Neuronal stem cell (in vitro differentiated cells): ENCODE results near the gene SEC61A2.
A peak's percentile ranks its signal among the peaks of the same experiment; 100 is the strongest.

ENCODE experiments used
- DNase-seq: peaks from one replicate; pipeline ENCODE4 v3.0.0-alpha.2; 2013; ENCODE audit warnings: low spot score
- H2AFZ ChIP-seq: one replicate; pipeline ENCODE4 v1.6.1; 2013; ENCODE audit warnings: mild to moderate bottlenecking, low read length, inconsistent platforms
- H2AK5ac ChIP-seq: 2 replicates; pipeline ENCODE4 v1.6.1; 2013; ENCODE audit warnings: low read depth, mild to moderate bottlenecking, inconsistent platforms, low read length, moderate library complexity, mixed read lengths
- H2BK120ac ChIP-seq: 2 replicates; pipeline ENCODE4 v1.6.1; 2013; ENCODE audit warnings: low read depth, mild to moderate bottlenecking, inconsistent platforms, low read length, moderate library complexity, mixed read lengths
- H2BK12ac ChIP-seq: one replicate; pipeline ENCODE4 v1.6.1; 2013; ENCODE audit warnings: low read length, inconsistent platforms
- H2BK15ac ChIP-seq: 2 replicates; pipeline ENCODE4 v1.6.1; 2013; ENCODE audit warnings: mild to moderate bottlenecking, low read length, inconsistent platforms, mixed read lengths
- H2BK5ac ChIP-seq: one replicate; pipeline ENCODE4 v1.6.1; 2013; ENCODE audit warnings: inconsistent platforms, mild to moderate bottlenecking, low read length, moderate library complexity
- H3K14ac ChIP-seq: one replicate; pipeline ENCODE4 v1.6.1; 2013; ENCODE audit warnings: low read length, inconsistent platforms
- H3K18ac ChIP-seq: 2 replicates; pipeline ENCODE4 v1.6.1; 2013; ENCODE audit warnings: low read length, inconsistent platforms
- H3K23ac ChIP-seq: 2 replicates; pipeline ENCODE4 v1.6.1; 2013; ENCODE audit warnings: low read depth, mild to moderate bottlenecking, mixed read lengths, low read length, inconsistent platforms; ENCODE audit not compliant: poor library complexity
- H3K27ac ChIP-seq: replicated peaks from 3 replicates; pipeline ENCODE4 v1.5.1; 2013; ENCODE audit warnings: low read length, inconsistent platforms
- H3K27me3 ChIP-seq, 3 experiments: 2 replicates each; pipeline ENCODE4 v1.6.1; 2013; ENCODE audit warnings: low read length in 3 of 3, mild to moderate bottlenecking in 2 of 3, inconsistent platforms in 1 of 3, low read depth in 1 of 3, mixed read lengths in 1 of 3, moderate library complexity in 1 of 3; ENCODE audit not compliant: control insufficient read depth in 3 of 3, insufficient read depth in 3 of 3
- H3K36me3 ChIP-seq, 2 donors: replicated peaks in 1 of 2; 2 replicates each; pipeline ENCODE4 v1.6.1; 2013; ENCODE audit warnings: low read length in 2 of 2; ENCODE audit not compliant: control insufficient read depth in 2 of 2, insufficient read depth in 2 of 2
- H3K4ac ChIP-seq: 2 replicates; pipeline ENCODE4 v1.6.1; 2013; ENCODE audit warnings: inconsistent platforms, mild to moderate bottlenecking, low read length, moderate library complexity
- H3K4me1 ChIP-seq, 2 donors: 1 replicate in 1 of 2; 2 replicates in 1 of 2; pipeline ENCODE4 v1.6.1; 2013; ENCODE audit warnings: low read length in 2 of 2, low read depth in 1 of 2; ENCODE audit not compliant: control insufficient read depth in 2 of 2, insufficient read depth in 1 of 2
- H3K4me2 ChIP-seq: one replicate; pipeline ENCODE4 v1.6.1; 2013; ENCODE audit warnings: mild to moderate bottlenecking, low read length, inconsistent platforms; ENCODE audit not compliant: insufficient read depth, poor library complexity, severe bottlenecking
- H3K4me3 ChIP-seq, 2 donors: 2 replicates each; pipeline ENCODE4 v1.5.1; 2013; ENCODE audit warnings: low read length in 2 of 2, mild to moderate bottlenecking in 2 of 2, inconsistent platforms in 1 of 2, moderate library complexity in 1 of 2
- H3K79me1 ChIP-seq: one replicate; pipeline ENCODE4 v1.6.1; 2013; ENCODE audit warnings: low read depth, mild to moderate bottlenecking, inconsistent platforms, low read length, moderate library complexity
- H3K9ac ChIP-seq: one replicate; pipeline ENCODE4 v1.6.1; 2013; ENCODE audit warnings: mild to moderate bottlenecking, low read depth, low read length, inconsistent platforms; ENCODE audit not compliant: poor library complexity
- H3K9me3 ChIP-seq, 2 donors: replicated peaks in 1 of 2; 2 replicates each; pipeline versions ENCODE3 to v1.6.1; 2013; ENCODE audit warnings: low read length in 2 of 2, mild to moderate bottlenecking in 2 of 2, inconsistent platforms in 1 of 2, low read depth in 1 of 2, mixed read lengths in 1 of 2, moderate library complexity in 1 of 2; ENCODE audit not compliant: control insufficient read depth in 2 of 2, insufficient read depth in 1 of 2
- H4K8ac ChIP-seq: one replicate; pipeline ENCODE4 v1.6.1; 2013; ENCODE audit warnings: low read depth, mild to moderate bottlenecking, inconsistent platforms, low read length, moderate library complexity
- H4K91ac ChIP-seq: one replicate; pipeline ENCODE4 v1.6.1; 2013; ENCODE audit warnings: low read length, low read depth, mild to moderate bottlenecking, inconsistent platforms; ENCODE audit not compliant: poor library complexity
- WGBS, 2 donors: extraction: QIAGEN DNeasy Blood & Tissue Kit; methylation state at CpG; one replicate each; pipeline ENCODE4 v1.1.7; 2013; ENCODE audit warnings: missing lambda C conversion rate in 2 of 2, mixed read lengths in 1 of 2; ENCODE audit not compliant: insufficient read length in 2 of 2, insufficient replicate concordance in 1 of 2; ENCODE audit errors: extremely low coverage in 2 of 2; 5-methylcytosine and 5-hydroxymethylcytosine counted together

SEC61A2 gene

DNA sequence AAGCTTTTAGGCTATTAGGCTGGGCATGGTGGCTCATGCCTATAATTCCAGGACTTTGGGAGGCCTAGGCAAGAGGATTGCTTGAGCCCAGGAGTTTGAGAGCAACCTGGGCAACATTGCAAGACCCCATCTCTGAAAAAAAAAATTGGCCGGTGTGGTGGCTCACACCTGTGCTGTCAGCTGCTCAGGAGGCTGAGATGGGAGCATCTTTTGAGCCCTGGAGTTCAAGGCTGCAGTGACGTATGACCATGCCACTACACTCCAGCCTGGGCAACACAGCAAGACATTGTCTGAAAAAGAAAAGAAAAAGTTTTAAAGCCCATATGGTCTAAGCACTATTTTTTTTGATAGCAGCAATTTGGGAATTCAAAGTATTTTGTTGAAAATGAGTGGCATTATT is 15.8 kb upstream of the SEC61A2 start:
- H3K4me2 ChIP-seq, result no peak overlapping the region
- H2AK5ac ChIP-seq, result no peak overlapping the region
- H3K9me3 ChIP-seq, result peaks cover 0 to 2% of the 10 kb centered on the region in 2 donors
- H3K9ac ChIP-seq, result no peak overlapping the region
- H2BK120ac ChIP-seq, result no peak overlapping the region
- H3K27me3 ChIP-seq, result no peaks in the 10 kb centered on the region
- no peaks in the 10 kb centered on the region for H3K4me1 ChIP-seq
- H4K8ac ChIP-seq, result no peak overlapping the region
- no peak overlapping the region for H3K4me3 ChIP-seq
- no peak for DNase-seq
- no peak overlapping the region for H3K27ac ChIP-seq
- no peak overlapping the region for H3K4ac ChIP-seq
- H2AFZ ChIP-seq, result no peak overlapping the region
- WGBS, 2 donors, result no CpG with 5 or more reads among the region's 2 CpGs
- H2BK12ac ChIP-seq, result no peak overlapping the region
- H3K18ac ChIP-seq, result no peak overlapping the region
- no peak overlapping the region for H3K23ac ChIP-seq
- no peak overlapping the region for H4K91ac ChIP-seq
- H2BK15ac ChIP-seq, result no peak overlapping the region
- no peak overlapping the region for H2BK5ac ChIP-seq
- H3K36me3 ChIP-seq, result peaks cover 18 to 85% of the 10 kb centered on the region in 2 donors
- H3K79me1 ChIP-seq, result no peaks in the 10 kb centered on the region
- H3K14ac ChIP-seq, result no peak overlapping the region

- Histone ChIP-seq H3K4me3 (no peak overlapping the region), H3K36me3 (peaks cover 12 to 72% of the 10 kb centered on the region in 2 donors), H3K27ac (no peak overlapping the region), H2AFZ (no peak overlapping the region), H3K4me1 (no peaks in the 10 kb centered on the region), H3K27me3 (no peaks in the 10 kb centered on the region), H3K4me2 (no peak overlapping the region), H2BK5ac (no peak overlapping the region), H2BK12ac (no peak overlapping the region), H3K23ac (no peak overlapping the region), H4K8ac (no peak overlapping the region), H2BK15ac (no peak overlapping the region), H3K9ac (no peak overlapping the region), H3K9me3 (peaks cover 0 to 2% of the 10 kb centered on the region in 2 donors), H3K4ac (no peak overlapping the region), H3K14ac (no peak overlapping the region), H4K91ac (no peak overlapping the region), H3K18ac (no peak overlapping the region), H2BK120ac (no peak overlapping the region), H2AK5ac (no peak overlapping the region), H3K79me1 (no peaks in the 10 kb centered on the region)
- no peak for DNase-seq
- WGBS, 2 donors, result no CpG with 5 or more reads among the region's 4 CpGs
These were observed 7.8 kb upstream of the SEC61A2 start for GRCh38 chr10:12121673-12122072.

- H2BK12ac ChIP-seq, result no peak overlapping the region
- no peak overlapping the region for H4K91ac ChIP-seq
- H3K9ac ChIP-seq, result no peak overlapping the region
- H3K14ac ChIP-seq, result no peak overlapping the region
- H3K27ac ChIP-seq, result no peak overlapping the region
- peaks cover 0 to 5% of the 10 kb centered on the region in 2 donors for H3K9me3 ChIP-seq
- H3K27me3 ChIP-seq, result no peaks in the 10 kb centered on the region
- H2AFZ ChIP-seq, result peak overlapping the region; percentile 97
- peak; percentile 45 for DNase-seq
- H2BK5ac ChIP-seq, result no peak overlapping the region
- H3K4me1 ChIP-seq, result peaks cover 0 to 1% of the 10 kb centered on the region in 2 donors
- H2BK120ac ChIP-seq, result no peak overlapping the region
- H4K8ac ChIP-seq, result no peak overlapping the region
- H2AK5ac ChIP-seq, result no peak overlapping the region
- H3K79me1 ChIP-seq, result peaks cover 2% of the 10 kb centered on the region
- peaks cover 4 to 34% of the 10 kb centered on the region in 2 donors for H3K36me3 ChIP-seq
- WGBS, 2 donors, result no CpG with 5 or more reads among the region's 11 CpGs
- H3K23ac ChIP-seq, result no peak overlapping the region
- H3K18ac ChIP-seq, result no peak overlapping the region
- no peak overlapping the region for H2BK15ac ChIP-seq
- no peak overlapping the region for H3K4ac ChIP-seq
- H3K4me2 ChIP-seq, result peak overlapping the region; percentile 72
- peak overlapping the region; percentile 76 to 94 for H3K4me3 ChIP-seq
These were observed 878 bp downstream of the SEC61A2 start for GRCh38 chr10:12130237-12130872.

DNA sequence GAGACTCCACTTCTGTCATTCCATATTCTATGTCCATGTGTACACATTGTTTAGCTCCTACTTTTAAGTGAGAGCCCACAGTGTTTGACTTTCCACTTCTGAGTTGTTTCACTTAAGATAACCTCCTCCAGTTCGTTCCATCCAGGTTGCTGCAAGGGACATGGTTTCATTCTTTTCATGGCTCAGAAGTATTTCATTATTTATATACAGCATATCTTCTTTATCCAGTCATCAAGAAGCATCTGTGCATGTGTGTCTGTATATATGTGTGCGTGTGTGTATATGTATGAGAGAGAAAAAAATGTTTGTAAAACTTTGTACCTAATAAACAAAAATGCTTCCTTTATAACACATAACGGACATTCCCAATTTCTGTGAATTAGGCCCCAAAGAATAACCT is 6.2 kb downstream of the SEC61A2 start:
- Histone ChIP-seq H2BK5ac (no peak overlapping the region), H2AK5ac (no peak overlapping the region), H4K91ac (no peak overlapping the region), H3K14ac (no peak overlapping the region), H3K4ac (no peak overlapping the region), H2BK12ac (no peak overlapping the region), H3K27ac (no peak overlapping the region), H3K79me1 (no peaks in the 10 kb centered on the region), H3K4me1 (no peaks in the 10 kb centered on the region), H2BK15ac (no peak overlapping the region), H2AFZ (no peak overlapping the region), H3K9me3 (no peaks in the 10 kb centered on the region), H3K23ac (no peak overlapping the region), H3K18ac (no peak overlapping the region), H4K8ac (no peak overlapping the region), H3K9ac (no peak overlapping the region), H3K4me2 (no peak overlapping the region), H3K36me3 (peaks cover 9 to 76% of the 10 kb centered on the region in 2 donors), H2BK120ac (no peak overlapping the region), H3K4me3 (no peak overlapping the region), H3K27me3 (no peaks in the 10 kb centered on the region)
- WGBS, 2 donors, result no CpG with 5 or more reads among the region's 3 CpGs
- no peak for DNase-seq
